Muscle of back (tissue), 13 donors: ENCODE data around the gene CAPZB. TPM values are rescaled to one million over a fixed set of nuclear protein-coding genes. Genes with fewer than 3 reads are reported as not detected.
"Not testable (repeated sequence)": the region's sequence is repeated elsewhere in the genome, so short reads cannot be mapped to it uniquely, and the experiment has no call there.

ENCODE experiments used
- DNase-seq, 3 donors: peaks; one replicate each; pipeline versions ENCODE4 v3.0.0 to v3.0.0-alpha.2; 2013
- long read RNA-seq, 9 donors: transcript quantifications; one replicate each; lab custom pipeline, GENCODE V29; 2026
- polyA plus RNA-seq, 10 donors: library from polyadenylated mRNA; unstranded; fragments of 120-200 nt; gene quantifications; one replicate each; pipeline ENCODE4 v1.2.1, GENCODE V29; 2013; ENCODE audit not compliant: insufficient read length in 10 of 10

Gene CAPZB
- 100 to 1,000 TPM; 218 to 290 (median 246) TPM for polyA plus RNA-seq
- long read RNA-seq, donor 1, transcript CAPZB-203 (10 exons, 1,686 nt): minor isoform, 30 of 101 reads
- long read RNA-seq, donor 1, transcript CAPZB-204 (8 exons, 1,568 nt): minor isoform, 6 of 101 reads
- long read RNA-seq, donor 1, transcript CAPZB-201 (9 exons, 858 nt): major isoform, 34 of 101 reads
- long read RNA-seq, donor 1, partial matches to known transcripts: 31 of 101 reads
- long read RNA-seq, donor 1, other reads (novel, unspliced or antisense): 0 of 101 reads
- long read RNA-seq, donor 2, transcript CAPZB-203 (10 exons, 1,686 nt): minor isoform, 12 of 46 reads
- long read RNA-seq, donor 2, transcript CAPZB-201 (9 exons, 858 nt): major isoform, 31 of 46 reads
- long read RNA-seq, donor 2, partial matches to known transcripts: 0 of 46 reads
- long read RNA-seq, donor 2, other reads (novel, unspliced or antisense): 0 of 46 reads
- long read RNA-seq, donor 3: 0 reads
- long read RNA-seq, donor 4, transcript CAPZB-201 (9 exons, 858 nt): major isoform, 31 of 62 reads
- long read RNA-seq, donor 4, transcript CAPZB-203 (10 exons, 1,686 nt): minor isoform, 28 of 62 reads
- long read RNA-seq, donor 4, partial matches to known transcripts: 0 of 62 reads
- long read RNA-seq, donor 4, other reads (novel, unspliced or antisense): 0 of 62 reads
- long read RNA-seq, donor 5, transcript CAPZB-201 (9 exons, 858 nt): major isoform, 49 of 165 reads
- long read RNA-seq, donor 5, transcript CAPZB-203 (10 exons, 1,686 nt): minor isoform, 27 of 165 reads
- long read RNA-seq, donor 5, transcript CAPZB-204 (8 exons, 1,568 nt): minor isoform, 7 of 165 reads
- long read RNA-seq, donor 5, partial matches to known transcripts: 82 of 165 reads
- long read RNA-seq, donor 5, other reads (novel, unspliced or antisense): 0 of 165 reads
- long read RNA-seq, donor 6, transcript CAPZB-204 (8 exons, 1,568 nt): minor isoform, 8 of 103 reads
- long read RNA-seq, donor 6, transcript CAPZB-203 (10 exons, 1,686 nt): minor isoform, 22 of 103 reads
- long read RNA-seq, donor 6, transcript CAPZB-201 (9 exons, 858 nt): major isoform, 53 of 103 reads
- long read RNA-seq, donor 6, partial matches to known transcripts: 18 of 103 reads
- long read RNA-seq, donor 6, other reads (novel, unspliced or antisense): 0 of 103 reads
- long read RNA-seq, donor 7, transcript CAPZB-204 (8 exons, 1,568 nt): minor isoform, 13 of 99 reads
- long read RNA-seq, donor 7, transcript CAPZB-203 (10 exons, 1,686 nt): minor isoform, 16 of 99 reads
- long read RNA-seq, donor 7, transcript CAPZB-201 (9 exons, 858 nt): major isoform, 50 of 99 reads
- long read RNA-seq, donor 7, partial matches to known transcripts: 18 of 99 reads
- long read RNA-seq, donor 7, other reads (novel, unspliced or antisense): 0 of 99 reads
- long read RNA-seq, donor 8, transcript CAPZB-203 (10 exons, 1,686 nt): minor isoform, 8 of 60 reads
- long read RNA-seq, donor 8, transcript CAPZB-204 (8 exons, 1,568 nt): minor isoform, 9 of 60 reads
- long read RNA-seq, donor 8, transcript CAPZB-201 (9 exons, 858 nt): major isoform, 31 of 60 reads
- long read RNA-seq, donor 8, partial matches to known transcripts: 12 of 60 reads
- long read RNA-seq, donor 8, other reads (novel, unspliced or antisense): 0 of 60 reads
- long read RNA-seq, donor 9, transcript CAPZB-201 (9 exons, 858 nt): major isoform, 8 of 10 reads
- long read RNA-seq, donor 9, partial matches to known transcripts: 0 of 10 reads
- long read RNA-seq, donor 9, other reads (novel, unspliced or antisense): 0 of 10 reads

- DNase-seq: peak; percentile 94 to 96 (median 94)
Observed at GRCh38 chr1:19485362-19486187, at the start of gene CAPZB. Gene CAPZB (minus strand): TSS chr1:19485539. CDS start chr1:19485438, 101 bp downstream.

- DNase-seq: no peak
Observed at GRCh38 chr1:19534281-19534680, 48.9 kb upstream of the CAPZB start.

- DNase-seq: no peak
Observed at GRCh38 chr1:19533626-19534025, 48.3 kb upstream of the CAPZB start.

- DNase-seq: no peak
Observed at GRCh38 chr1:19532519-19532918, 47.2 kb upstream of the CAPZB start.

- DNase-seq: peak in 2 of 3 donors; percentile 27 to 64
Observed at GRCh38 chr1:19529664-19530063, 44.3 kb upstream of the CAPZB start.

- no peak for DNase-seq
Observed at GRCh38 chr1:19528438-19528837, 43.1 kb upstream of the CAPZB start.

- DNase-seq: no peak
Observed at GRCh38 chr1:19525607-19526545, 40.5 kb upstream of the CAPZB start.

- no peak for DNase-seq
Observed at GRCh38 chr1:19524791-19525190, 39.5 kb upstream of the CAPZB start.

- not testable (repeated sequence) for DNase-seq
Observed at GRCh38 chr1:19522570-19522969, 37.2 kb upstream of the CAPZB start.

GRCh38 chr1:19521411-19521810 is 36.1 kb upstream of the CAPZB start:
- DNase-seq: no peak

GRCh38 chr1:19517017-19517416 is 31.7 kb upstream of the CAPZB start:
- DNase-seq: no peak

- DNase-seq: no peak
Observed at GRCh38 chr1:19515201-19515600, 29.9 kb upstream of the CAPZB start.

GRCh38 chr1:19514391-19514831 is 29.1 kb upstream of the CAPZB start:
- peak in 1 of 3 donors; percentile 62 for DNase-seq

- DNase-seq: no peak
Observed at GRCh38 chr1:19512545-19512944, 27.2 kb upstream of the CAPZB start.

- no peak for DNase-seq
Observed at GRCh38 chr1:19511116-19511515, 25.8 kb upstream of the CAPZB start.

- not testable (repeated sequence) for DNase-seq
Observed at GRCh38 chr1:19509647-19510046, 24.3 kb upstream of the CAPZB start.

- DNase-seq: no peak
Observed at GRCh38 chr1:19507516-19507915, 22.2 kb upstream of the CAPZB start.

GRCh38 chr1:19505693-19506457 is 20.5 kb upstream of the CAPZB start:
- DNase-seq: peak; percentile 64 to 85 (median 71)
